ENCODE results near the gene TCEAL9.
A peak's percentile ranks its signal among the peaks of the same experiment; 100 is the strongest.
"Not testable (repeated sequence)": the region's sequence is repeated elsewhere in the genome, so short reads cannot be mapped to it uniquely, and the experiment has no call there.

The TCEAL9 gene

DNA sequence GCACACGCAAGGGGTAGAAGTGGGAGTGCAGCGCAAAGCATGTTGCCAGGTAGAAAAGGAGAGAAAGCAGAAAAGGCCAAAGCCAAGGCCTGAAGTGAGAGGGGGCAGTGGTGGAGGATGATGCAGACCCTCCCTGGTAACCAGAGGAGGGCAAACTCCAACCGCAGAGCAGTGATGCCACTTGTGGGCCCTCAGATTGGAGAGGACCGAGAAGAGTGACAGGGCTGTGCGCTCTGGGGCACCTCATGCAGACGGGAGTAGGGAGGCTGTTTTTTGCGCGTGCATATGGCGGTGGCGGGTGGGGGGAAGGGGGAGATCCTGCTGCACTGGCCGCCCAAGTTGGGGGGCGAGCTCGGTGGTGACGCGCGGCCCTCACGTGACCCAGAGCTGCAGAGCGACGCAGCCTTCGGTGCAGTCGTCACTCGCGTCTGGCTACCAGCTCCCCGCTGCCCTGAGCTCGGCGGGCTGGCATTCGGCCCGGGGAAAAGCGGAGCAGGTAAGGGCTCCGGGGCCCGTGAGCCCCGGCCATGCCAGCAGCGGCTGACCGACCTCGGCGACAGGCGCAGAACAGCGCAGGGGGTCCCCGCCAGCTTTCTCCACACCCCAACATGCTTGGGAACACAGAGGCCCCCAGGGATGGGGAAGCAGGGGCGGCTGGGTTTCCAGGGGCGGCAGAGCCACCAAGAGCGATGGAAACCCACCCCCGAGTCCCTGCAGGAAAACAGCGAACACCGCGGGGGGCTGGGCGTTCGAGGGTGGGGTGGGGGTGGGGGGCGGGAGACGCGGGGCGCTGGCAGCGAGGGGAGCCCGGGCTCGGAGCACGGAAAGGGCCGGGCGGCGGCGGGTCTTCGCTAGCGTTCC is 20.0 kb downstream of the TCEAL9 start, which contains the start of gene BEX3:
Gene BEX3 (plus strand): TSS at position 421 of the 861 bp plus-strand sequence. CDS start 984 bp downstream, outside the sequence.
- peak within 1 kb of the TSS; percentile 95 for H3K9ac ChIP-seq (ENCODE audit: low read depth, low read length)
- H3K4me3 ChIP-seq (ENCODE audit: low read length): peak within 1 kb of the TSS; percentile 91
- H3K36me3 ChIP-seq (ENCODE audit: insufficient read depth, low read depth, low read length): peaks cover 32% of the 10 kb centered on the region
- H3K27ac ChIP-seq (ENCODE audit: low read length): peak within 1 kb of the TSS; percentile 98
- H3K9me3 ChIP-seq (ENCODE audit: insufficient read depth, low read depth, low read length): no peaks in the 10 kb centered on the region
- H3K4me1 ChIP-seq (ENCODE audit: insufficient read depth, low read length): no peaks in the 10 kb centered on the region; the same call in 1 of the 2 replicates
- no peaks in the 10 kb centered on the region for H3K27me3 ChIP-seq (ENCODE audit: insufficient read depth, low read length)

DNA sequence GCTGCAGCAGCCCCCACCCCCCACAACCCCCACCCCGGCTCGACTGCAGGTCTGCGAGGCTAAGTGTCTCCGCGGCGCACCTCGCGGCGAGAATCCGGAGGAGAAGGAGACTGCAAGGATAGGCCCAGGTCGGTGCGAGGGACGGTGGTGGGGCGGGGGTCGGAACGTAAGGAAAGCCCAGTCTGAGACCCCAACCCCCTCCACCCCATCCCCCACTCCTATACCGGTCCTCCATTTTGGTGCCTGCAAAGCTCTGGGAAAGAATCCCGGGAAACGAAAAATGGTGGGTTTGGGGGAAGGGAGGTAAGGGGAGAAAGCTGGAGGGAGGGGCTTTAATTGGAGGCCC is 20.6 kb downstream of the TCEAL9 start:
- H3K27ac ChIP-seq (ENCODE audit: low read length): peak overlapping the region; percentile 71
- no peaks in the 10 kb centered on the region; the same call in 1 of the 2 replicates for H3K4me1 ChIP-seq (ENCODE audit: insufficient read depth, low read length)
- H3K36me3 ChIP-seq (ENCODE audit: insufficient read depth, low read depth, low read length): peaks cover 32% of the 10 kb centered on the region
- peak overlapping the region; percentile 95 for H3K9ac ChIP-seq (ENCODE audit: low read depth, low read length)
- H3K4me3 ChIP-seq (ENCODE audit: low read length): peak overlapping the region; percentile 91
- no peaks in the 10 kb centered on the region; the same call in 1 of the 2 replicates for H3K9me3 ChIP-seq (ENCODE audit: insufficient read depth, low read depth, low read length)
- no peaks in the 10 kb centered on the region for H3K27me3 ChIP-seq (ENCODE audit: insufficient read depth, low read length)

DNA sequence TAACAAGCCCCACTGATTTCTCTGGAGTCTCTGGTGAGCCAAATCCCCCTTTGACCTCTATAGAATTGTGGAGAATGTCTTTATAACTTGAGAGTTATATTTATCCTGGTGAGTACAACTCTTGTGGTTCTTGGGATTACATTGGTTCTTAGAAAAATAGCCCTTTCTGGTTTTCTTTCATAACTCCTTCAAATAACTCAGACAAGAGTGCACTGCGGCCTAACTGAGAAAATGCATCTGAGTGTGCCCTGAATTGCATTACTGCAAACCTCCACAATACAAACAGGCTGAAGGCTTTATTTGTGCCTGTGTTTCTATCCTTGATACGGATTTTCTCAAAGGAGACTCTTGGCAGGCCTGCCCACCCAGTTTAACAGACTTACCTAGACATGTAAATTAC is 22.7 kb downstream of the TCEAL9 start:
- Histone ChIP-seq H3K9ac (ENCODE audit: low read depth, low read length) (no peak overlapping the region), H3K9me3 (ENCODE audit: insufficient read depth, low read depth, low read length) (no peaks in the 10 kb centered on the region; the same call in 1 of the 2 replicates), H3K27me3 (ENCODE audit: insufficient read depth, low read length) (no peaks in the 10 kb centered on the region), H3K27ac (ENCODE audit: low read length) (no peak overlapping the region), H3K36me3 (ENCODE audit: insufficient read depth, low read depth, low read length) (peaks cover 32% of the 10 kb centered on the region), H3K4me3 (ENCODE audit: low read length) (no peak overlapping the region), H3K4me1 (ENCODE audit: insufficient read depth, low read length) (no peaks in the 10 kb centered on the region; the same call in 1 of the 2 replicates)

DNA sequence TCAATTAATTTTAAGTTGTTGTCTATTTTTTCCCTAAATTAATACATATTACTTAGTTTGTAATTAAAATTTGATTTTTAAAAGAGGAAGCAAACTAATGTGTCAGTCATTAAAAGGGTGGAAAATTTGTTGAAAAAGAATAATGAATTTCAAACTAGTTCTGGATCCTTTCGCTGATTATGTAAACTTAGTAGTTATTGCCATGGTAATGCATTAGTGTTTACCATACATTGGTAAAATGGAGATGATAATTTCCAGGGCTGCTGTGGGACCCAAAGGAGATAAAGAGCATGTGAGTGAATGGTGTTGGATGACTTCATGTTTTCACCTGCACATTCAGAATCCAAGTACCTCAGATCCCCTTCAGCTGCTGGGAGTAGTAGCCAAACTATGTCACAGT is 26.6 kb downstream of the TCEAL9 start:
- no peaks in the 10 kb centered on the region for H3K27me3 ChIP-seq (ENCODE audit: insufficient read depth, low read length)
- H3K9me3 ChIP-seq (ENCODE audit: insufficient read depth, low read depth, low read length): no peaks in the 10 kb centered on the region; the same call in 1 of the 2 replicates
- H3K36me3 ChIP-seq (ENCODE audit: insufficient read depth, low read depth, low read length): peaks cover 24% of the 10 kb centered on the region
- H3K27ac ChIP-seq (ENCODE audit: low read length): no peak overlapping the region
- no peak overlapping the region for H3K9ac ChIP-seq (ENCODE audit: low read depth, low read length)
- no peaks in the 10 kb centered on the region for H3K4me1 ChIP-seq (ENCODE audit: insufficient read depth, low read length)
- H3K4me3 ChIP-seq (ENCODE audit: low read length): no peak overlapping the region

DNA sequence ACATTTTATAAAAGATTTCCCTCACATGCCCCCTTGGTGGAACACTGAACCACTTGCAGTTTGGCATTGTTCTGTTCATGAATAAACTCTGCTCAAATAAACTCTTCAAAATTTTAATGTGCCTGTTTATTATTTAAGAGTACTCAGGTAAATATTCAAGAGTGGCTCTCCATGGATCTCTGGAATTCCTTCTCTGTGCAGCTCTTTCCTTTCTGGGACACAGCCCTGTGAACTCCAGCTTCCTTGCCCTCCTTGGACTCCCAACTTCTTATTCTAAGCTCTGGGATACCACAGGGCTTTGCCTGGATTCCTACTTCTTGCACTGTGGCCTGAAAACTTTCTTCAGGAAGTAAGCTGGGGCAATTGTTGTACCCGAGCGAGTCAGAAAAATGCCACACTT is 28.4 kb downstream of the TCEAL9 start:
- H3K4me1 ChIP-seq (ENCODE audit: insufficient read depth, low read length): no peaks in the 10 kb centered on the region
- peaks cover 7% of the 10 kb centered on the region for H3K36me3 ChIP-seq (ENCODE audit: insufficient read depth, low read depth, low read length)
- no peak overlapping the region for H3K27ac ChIP-seq (ENCODE audit: low read length)

DNA sequence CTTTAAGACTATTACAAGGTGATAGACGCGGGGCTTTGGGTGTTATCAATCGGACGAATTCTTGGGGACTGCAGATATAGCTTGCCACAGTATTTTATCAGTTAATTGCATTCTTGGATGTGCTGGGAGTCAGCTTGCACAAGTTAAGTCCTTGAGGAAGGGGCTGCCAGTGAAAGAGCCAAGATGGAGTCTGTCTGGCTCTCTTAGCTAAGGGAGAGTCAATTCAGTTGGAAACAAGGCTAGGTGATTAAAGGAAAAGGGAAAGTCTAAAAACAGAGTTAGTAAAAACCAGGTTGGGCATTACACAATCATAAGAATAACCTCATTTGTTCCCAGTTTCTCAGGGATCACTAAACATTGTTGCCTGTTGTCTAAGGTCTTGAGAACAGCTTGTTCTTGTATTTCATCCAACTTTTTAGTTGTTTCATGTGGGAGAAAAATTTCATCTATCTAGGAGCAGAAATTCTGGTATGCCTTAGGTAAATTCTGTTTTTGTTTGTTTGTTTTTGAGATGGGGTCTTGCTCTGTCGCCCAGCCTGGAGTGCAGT is 29.1 kb downstream of the TCEAL9 start:
- H3K9ac ChIP-seq (ENCODE audit: low read depth, low read length); H3K4me1 ChIP-seq (ENCODE audit: insufficient read depth, low read length); H3K9me3 ChIP-seq (ENCODE audit: insufficient read depth, low read depth, low read length); H3K36me3 ChIP-seq (ENCODE audit: insufficient read depth, low read depth, low read length); H3K27ac ChIP-seq (ENCODE audit: low read length); H3K4me3 ChIP-seq (ENCODE audit: low read length); H3K27me3 ChIP-seq (ENCODE audit: insufficient read depth, low read length): not testable (repeated sequence)

More for the DNA sequence above, 28.4 kb downstream of the TCEAL9 start:
- H3K27me3 ChIP-seq (ENCODE audit: insufficient read depth, low read length): no peaks in the 10 kb centered on the region
- H3K4me3 ChIP-seq (ENCODE audit: low read length): no peak overlapping the region
- no peaks in the 10 kb centered on the region; the same call in 1 of the 2 replicates for H3K9me3 ChIP-seq (ENCODE audit: insufficient read depth, low read depth, low read length)
- no peak overlapping the region for H3K9ac ChIP-seq (ENCODE audit: low read depth, low read length)

DNA sequence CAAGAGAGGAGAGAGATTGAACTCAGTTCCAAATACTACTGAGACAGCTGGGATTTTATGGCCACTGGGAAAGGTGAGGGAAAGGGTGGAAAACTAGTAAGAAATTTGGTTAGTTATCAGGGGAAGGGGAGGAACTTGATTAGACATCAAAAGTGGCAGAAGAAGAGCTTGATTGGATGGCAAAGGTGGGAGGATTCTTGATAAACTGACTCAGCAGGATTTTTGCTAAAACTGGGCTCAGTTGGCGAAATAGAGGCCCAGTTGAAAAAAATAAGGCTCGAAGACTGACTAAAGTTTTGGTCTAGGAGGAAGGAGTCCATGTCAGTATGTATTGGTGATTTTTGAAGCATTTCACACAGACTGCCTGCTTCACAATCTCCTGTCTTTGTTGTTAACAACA is 30.0 kb downstream of the TCEAL9 start:
- no peaks in the 10 kb centered on the region for H3K27me3 ChIP-seq (ENCODE audit: insufficient read depth, low read length)
- H3K27ac ChIP-seq (ENCODE audit: low read length): no peak overlapping the region
- no peaks in the 10 kb centered on the region for H3K36me3 ChIP-seq (ENCODE audit: insufficient read depth, low read depth, low read length)
- H3K4me3 ChIP-seq (ENCODE audit: low read length): no peak overlapping the region
- H3K9me3 ChIP-seq (ENCODE audit: insufficient read depth, low read depth, low read length): no peaks in the 10 kb centered on the region; the same call in 1 of the 2 replicates
- H3K9ac ChIP-seq (ENCODE audit: low read depth, low read length): no peak overlapping the region
- H3K4me1 ChIP-seq (ENCODE audit: insufficient read depth, low read length): no peaks in the 10 kb centered on the region

DNA sequence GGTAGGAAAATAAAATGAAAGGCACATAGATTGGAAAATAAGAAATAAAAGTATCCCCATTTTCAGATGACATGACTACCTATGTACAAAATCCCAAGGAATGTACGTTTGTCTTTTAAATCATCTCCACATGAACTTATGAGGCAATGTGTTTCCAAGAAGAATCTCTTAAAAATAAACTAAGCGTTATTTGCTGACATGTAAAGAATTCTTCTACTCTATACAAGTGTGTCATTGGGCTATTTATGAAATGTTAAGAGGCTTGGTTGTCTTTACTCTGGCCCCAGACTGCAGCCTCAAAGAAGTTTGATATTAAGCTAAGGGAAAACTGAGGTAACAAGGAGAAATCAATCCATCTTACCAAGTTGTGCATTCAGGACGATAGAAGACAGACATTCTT is 37.2 kb downstream of the TCEAL9 start:
- Histone ChIP-seq H3K4me3 (ENCODE audit: low read length) (no peak overlapping the region), H3K27ac (ENCODE audit: low read length) (no peak overlapping the region), H3K36me3 (ENCODE audit: insufficient read depth, low read depth, low read length) (no peaks in the 10 kb centered on the region), H3K9ac (ENCODE audit: low read depth, low read length) (no peak overlapping the region), H3K27me3 (ENCODE audit: insufficient read depth, low read length) (peaks cover 4% of the 10 kb centered on the region), H3K4me1 (ENCODE audit: insufficient read depth, low read length) (no peaks in the 10 kb centered on the region; the same call in 1 of the 2 replicates), H3K9me3 (ENCODE audit: insufficient read depth, low read depth, low read length) (no peaks in the 10 kb centered on the region)

DNA sequence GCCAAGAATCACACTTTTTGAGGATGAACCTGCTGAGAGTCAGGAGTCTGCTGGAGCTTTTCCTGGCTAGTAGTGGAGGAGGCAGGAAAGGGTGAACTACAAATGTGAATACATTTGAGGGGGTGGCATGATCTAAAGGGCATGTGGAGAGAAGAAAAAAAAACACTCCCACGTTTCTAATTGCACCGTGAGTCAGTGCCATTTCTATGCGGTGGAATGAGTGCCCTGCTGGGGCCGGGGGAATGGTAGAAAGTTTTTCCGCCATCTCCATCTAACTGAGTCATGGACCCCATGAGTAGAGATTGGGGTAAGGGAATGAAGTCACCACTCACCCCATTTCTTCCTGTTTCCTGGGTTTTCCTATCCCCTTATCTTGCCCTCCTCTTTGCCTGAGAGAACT is 39.9 kb downstream of the TCEAL9 start:
- no peak overlapping the region for H3K9ac ChIP-seq (ENCODE audit: low read depth, low read length)
- no peak overlapping the region for H3K27ac ChIP-seq (ENCODE audit: low read length)
- H3K27me3 ChIP-seq (ENCODE audit: insufficient read depth, low read length): peaks cover 28% of the 10 kb centered on the region

DNA sequence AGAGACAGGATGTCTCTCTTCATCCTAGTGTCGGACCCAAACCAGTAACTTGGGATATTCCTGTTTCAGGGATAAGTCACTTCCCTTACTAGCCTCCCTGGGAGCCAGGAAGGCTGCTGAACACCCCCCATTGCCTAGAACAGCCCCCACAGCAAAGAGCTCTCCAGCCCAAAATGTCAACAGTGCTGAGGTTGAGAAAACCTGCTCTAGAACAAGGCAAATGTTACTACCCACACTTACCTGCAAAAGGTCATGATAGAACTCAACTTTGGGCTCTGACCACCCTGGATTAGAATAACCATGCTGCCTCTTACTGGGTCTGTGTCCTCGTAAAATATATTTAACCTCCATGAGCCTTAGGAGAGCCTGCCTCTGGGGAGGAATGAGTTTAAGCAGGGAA is 40.4 kb downstream of the TCEAL9 start:
- no peaks in the 10 kb centered on the region for H3K9me3 ChIP-seq (ENCODE audit: insufficient read depth, low read depth, low read length)
- H3K9ac ChIP-seq (ENCODE audit: low read depth, low read length): no peak overlapping the region
- H3K4me3 ChIP-seq (ENCODE audit: low read length): no peak overlapping the region
- H3K4me1 ChIP-seq (ENCODE audit: insufficient read depth, low read length): no peaks in the 10 kb centered on the region; the same call in 1 of the 2 replicates
- H3K27ac ChIP-seq (ENCODE audit: low read length): no peak overlapping the region
- H3K36me3 ChIP-seq (ENCODE audit: insufficient read depth, low read depth, low read length): no peaks in the 10 kb centered on the region
- H3K27me3 ChIP-seq (ENCODE audit: insufficient read depth, low read length): peaks cover 33% of the 10 kb centered on the region

More for the DNA sequence above, 39.9 kb downstream of the TCEAL9 start:
- H3K4me1 ChIP-seq (ENCODE audit: insufficient read depth, low read length): no peaks in the 10 kb centered on the region; the same call in 1 of the 2 replicates
- H3K36me3 ChIP-seq (ENCODE audit: insufficient read depth, low read depth, low read length): no peaks in the 10 kb centered on the region
- no peak overlapping the region for H3K4me3 ChIP-seq (ENCODE audit: low read length)
- H3K9me3 ChIP-seq (ENCODE audit: insufficient read depth, low read depth, low read length): no peaks in the 10 kb centered on the region

DNA sequence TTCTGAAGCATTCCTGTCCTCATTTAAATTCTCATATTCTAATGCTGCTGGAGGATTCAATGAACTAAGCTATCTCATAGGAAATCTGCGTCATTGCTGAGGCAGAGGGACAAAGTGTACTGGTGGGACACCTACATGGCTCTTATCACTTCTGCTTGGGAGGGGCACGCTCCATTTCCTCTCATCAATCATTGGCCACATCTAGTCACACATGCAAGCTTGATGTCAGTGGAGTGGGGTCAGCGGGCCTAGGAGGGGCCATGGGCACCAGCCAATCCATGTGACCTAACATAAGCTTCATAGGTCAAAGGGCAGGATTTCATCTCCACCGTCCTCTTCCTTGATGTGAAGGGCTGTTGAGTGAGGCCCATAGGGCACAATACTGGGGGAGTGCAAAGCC is 41.4 kb downstream of the TCEAL9 start:
- Histone ChIP-seq H3K9ac (ENCODE audit: low read depth, low read length) (no peak overlapping the region), H3K4me3 (ENCODE audit: low read length) (no peak overlapping the region), H3K36me3 (ENCODE audit: insufficient read depth, low read depth, low read length) (no peaks in the 10 kb centered on the region), H3K9me3 (ENCODE audit: insufficient read depth, low read depth, low read length) (no peaks in the 10 kb centered on the region), H3K27ac (ENCODE audit: low read length) (no peak overlapping the region), H3K4me1 (ENCODE audit: insufficient read depth, low read length) (no peaks in the 10 kb centered on the region; the same call in 1 of the 2 replicates), H3K27me3 (ENCODE audit: insufficient read depth, low read length) (peaks cover 44% of the 10 kb centered on the region)

DNA sequence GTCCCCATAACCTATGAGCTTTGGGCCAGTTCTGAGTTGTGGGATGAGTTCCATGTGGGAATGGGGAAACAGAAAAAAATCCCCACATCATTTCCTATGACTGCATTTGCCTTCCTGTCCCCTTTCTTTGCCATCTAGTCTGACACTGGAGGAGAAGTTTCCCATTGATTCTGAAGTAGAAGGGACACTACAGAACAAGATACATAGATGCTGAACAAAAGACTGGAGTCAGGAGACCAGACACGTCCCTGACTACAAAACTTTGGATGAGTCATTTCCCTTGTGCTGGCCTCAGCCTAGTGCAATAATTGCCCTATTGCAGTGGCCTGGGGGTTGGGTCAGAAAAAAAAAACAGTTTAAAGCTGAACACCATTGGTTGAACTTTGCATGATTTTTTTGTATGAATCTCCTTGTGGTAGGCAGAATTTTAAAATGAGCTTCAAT is 42.1 kb downstream of the TCEAL9 start:
- H3K4me1 ChIP-seq (ENCODE audit: insufficient read depth, low read length): no peaks in the 10 kb centered on the region; the same call in 1 of the 2 replicates
- no peak overlapping the region for H3K27ac ChIP-seq (ENCODE audit: low read length)
- no peak overlapping the region for H3K9ac ChIP-seq (ENCODE audit: low read depth, low read length)
- H3K27me3 ChIP-seq (ENCODE audit: insufficient read depth, low read length): peaks cover 49% of the 10 kb centered on the region
- no peak overlapping the region for H3K4me3 ChIP-seq (ENCODE audit: low read length)
- H3K36me3 ChIP-seq (ENCODE audit: insufficient read depth, low read depth, low read length): no peaks in the 10 kb centered on the region
- H3K9me3 ChIP-seq (ENCODE audit: insufficient read depth, low read depth, low read length): no peaks in the 10 kb centered on the region

Measured in iPS-20b (cell line).